K562 (cell line): ENCODE measurements around the gene ZNF652. TPM values are rescaled to one million over a fixed set of nuclear protein-coding genes. Genes with fewer than 3 reads are reported as not detected.

Experiments
- ASH1L ChIP-seq: fragments of 450-650 bp; IDR thresholded peaks from 2 replicates; pipeline ENCODE4 v1.6.1; 2018; ENCODE audit warnings: borderline replicate concordance, mild to moderate bottlenecking, low read depth; ENCODE audit not compliant: partially characterized antibody
- BMI1 ChIP-seq: fragments of 150-350 bp; IDR thresholded peaks from 2 replicates; pipeline ENCODE4 v1.6.1; 2014; ENCODE audit warnings: low read length
- KLF10 ChIP-seq: fragments of 250-450 bp; sonication (Bioruptor Pico); IDR thresholded peaks from 2 replicates; pipeline ENCODE4 v1.6.1; 2021; ENCODE audit warnings: matching md5 sums
- POLR2H ChIP-seq: IDR thresholded peaks from 2 replicates; pipeline ENCODE4 v1.6.1; 2016; ENCODE audit warnings: missing genetic modification characterization, low read depth, mild to moderate bottlenecking, control low read depth, missing compliant biosample characterization, moderate library complexity
- PTTG1 ChIP-seq: fragments of 450-650 bp; IDR thresholded peaks from 2 replicates; pipeline ENCODE4 v1.6.1; 2016; ENCODE audit warnings: low read depth, mild to moderate bottlenecking, missing genetic modification characterization, missing compliant biosample characterization
- RB1 ChIP-seq: fragments of 450-650 bp; IDR thresholded peaks from 2 replicates; pipeline ENCODE4 v1.6.1; 2017; ENCODE audit warnings: low read depth, mild to moderate bottlenecking
- SLC30A9 ChIP-seq: fragments of 250-450 bp; sonication (Bioruptor Pico); IDR thresholded peaks from 2 replicates; pipeline ENCODE4 v1.8.0; 2022; ENCODE audit warnings: mild to moderate bottlenecking, moderate library complexity
- XRCC5 ChIP-seq: fragments of 200-400 bp; formaldehyde crosslinking; IDR thresholded peaks from 2 replicates; pipeline ENCODE4 v1.6.1; 2017; ENCODE audit warnings: low read depth, mild to moderate bottlenecking, low read length
- ZNF165 ChIP-seq: fragments of 250-450 bp; sonication (Bioruptor Pico); IDR thresholded peaks from 2 replicates; pipeline ENCODE4 v1.4.0; 2020; ENCODE audit warnings: borderline replicate concordance
- ZNF184 ChIP-seq: sonication (generic); formaldehyde crosslinking; IDR thresholded peaks from 2 replicates; pipeline ENCODE4 v1.5.0; 2020; ENCODE audit warnings: missing genetic modification reagents
- ZNF217 ChIP-seq: sonication (generic); formaldehyde crosslinking; IDR thresholded peaks from 2 replicates; pipeline ENCODE4 v1.8.0; 2022; ENCODE audit warnings: mild to moderate bottlenecking, missing genetic modification reagents
- polyA plus RNA-seq, 8 experiments: library from polyadenylated mRNA; depleted of rRNA in 4 of 8; stranded (reverse) in 5 of 8; unstranded in 3 of 8; fragments of >200 nt; fragmentation: Nextera tagmentation in 2 of 8; fragmentation: Illumina TruSeq in 1 of 8; extraction: Ambion mirVana in 2 of 8; extraction: Trizol in 1 of 8; gene quantifications; 2 replicates each; pipeline versions ENCODE4 v1.2.1 to v1.2.3, GENCODE V29; 2011 to 2014; ENCODE audit warnings: inconsistent platforms in 1 of 8, missing spikeins in 1 of 8
- total RNA-seq, 7 experiments: library from RNA; depleted of rRNA in 6 of 7; stranded (reverse); fragments of >200 nt in 6 of 7; fragmentation: Illumina TruSeq in 2 of 7; extraction: Trizol in 2 of 7; gene quantifications; 2 replicates each; pipeline versions ENCODE4 v1.2.1 to v1.2.3, GENCODE V29; 2011 to 2021; ENCODE audit warnings: low replicate concordance in 1 of 7
- TF ChIP-seq, protein P1 (sequence below): sonication (generic); formaldehyde crosslinking; IDR thresholded peaks from 2 replicates; pipeline ENCODE4 v1.8.1; 2023; ENCODE audit warnings: mild to moderate bottlenecking, missing genetic modification reagents
- TF ChIP-seq, protein P2 (sequence below): fragments of 250-450 bp; sonication (Bioruptor Pico); IDR thresholded peaks from 2 replicates; pipeline ENCODE4 v1.5.0; 2021
- TF ChIP-seq, protein P3 (sequence below): fragments of 250-450 bp; sonication (Bioruptor Pico); IDR thresholded peaks from 2 replicates; pipeline ENCODE4 v1.8.0; 2021; ENCODE audit warnings: borderline replicate concordance, mild to moderate bottlenecking, moderate library complexity; ENCODE audit not compliant: poor library complexity, severe bottlenecking
- TF ChIP-seq, protein P4 (sequence below), 2 experiments: fragments of 450-650 bp in 1 of 2; IDR thresholded peaks; 2 replicates each; pipeline ENCODE4 v1.6.1; 2011 to 2017; ENCODE audit warnings: low read depth in 2 of 2, antibody characterized with exemption in 1 of 2, borderline replicate concordance in 1 of 2, low read length in 1 of 2, mild to moderate bottlenecking in 1 of 2, mixed read lengths in 1 of 2; ENCODE audit not compliant: control insufficient read depth in 1 of 2
- TF ChIP-seq, protein P5 (sequence below): sonication (generic); formaldehyde crosslinking; IDR thresholded peaks from 2 replicates; pipeline ENCODE4 v1.8.1; 2023; ENCODE audit warnings: mild to moderate bottlenecking, missing genetic modification reagents
- TF ChIP-seq, protein P6 (sequence below): fragments of 250-450 bp; sonication (Bioruptor Pico); IDR thresholded peaks from 2 replicates; pipeline ENCODE4 v1.4.0; 2020

Gene ZNF652
- total and polyA plus RNA-seq, 9 of the 15 experiments (the other 6 are each of a cell fraction or from before 2014, with no cell fraction given) = 5.1 to 15.5 (median 7.8) TPM

DNA sequence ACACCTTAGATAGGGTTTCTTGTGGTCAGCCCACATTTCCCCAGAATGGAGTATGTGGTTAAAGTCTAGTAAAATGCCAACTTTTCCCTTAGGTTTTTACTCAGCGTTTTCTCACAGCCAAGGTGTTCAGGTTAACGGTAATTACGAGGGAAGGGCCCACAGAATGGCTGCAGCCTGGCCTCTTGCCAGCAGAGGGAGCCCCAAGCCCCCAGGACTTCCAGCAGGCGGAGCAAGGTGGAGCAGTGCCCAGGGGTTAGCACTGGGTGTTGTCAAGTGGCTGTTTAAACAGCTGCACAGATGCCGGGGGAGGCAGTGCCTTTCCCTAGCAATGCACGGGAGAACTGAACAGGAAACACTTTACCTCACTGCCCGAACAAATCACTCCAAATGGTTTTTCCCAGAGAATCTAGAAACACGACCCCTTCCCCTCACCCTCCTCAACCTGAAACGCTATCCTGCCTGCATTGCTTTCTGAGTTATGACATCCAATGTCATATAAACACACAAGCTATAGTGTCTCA is 46.0 kb upstream of the ZNF652 start (continued):
- TF ChIP-seq, protein P1, sequence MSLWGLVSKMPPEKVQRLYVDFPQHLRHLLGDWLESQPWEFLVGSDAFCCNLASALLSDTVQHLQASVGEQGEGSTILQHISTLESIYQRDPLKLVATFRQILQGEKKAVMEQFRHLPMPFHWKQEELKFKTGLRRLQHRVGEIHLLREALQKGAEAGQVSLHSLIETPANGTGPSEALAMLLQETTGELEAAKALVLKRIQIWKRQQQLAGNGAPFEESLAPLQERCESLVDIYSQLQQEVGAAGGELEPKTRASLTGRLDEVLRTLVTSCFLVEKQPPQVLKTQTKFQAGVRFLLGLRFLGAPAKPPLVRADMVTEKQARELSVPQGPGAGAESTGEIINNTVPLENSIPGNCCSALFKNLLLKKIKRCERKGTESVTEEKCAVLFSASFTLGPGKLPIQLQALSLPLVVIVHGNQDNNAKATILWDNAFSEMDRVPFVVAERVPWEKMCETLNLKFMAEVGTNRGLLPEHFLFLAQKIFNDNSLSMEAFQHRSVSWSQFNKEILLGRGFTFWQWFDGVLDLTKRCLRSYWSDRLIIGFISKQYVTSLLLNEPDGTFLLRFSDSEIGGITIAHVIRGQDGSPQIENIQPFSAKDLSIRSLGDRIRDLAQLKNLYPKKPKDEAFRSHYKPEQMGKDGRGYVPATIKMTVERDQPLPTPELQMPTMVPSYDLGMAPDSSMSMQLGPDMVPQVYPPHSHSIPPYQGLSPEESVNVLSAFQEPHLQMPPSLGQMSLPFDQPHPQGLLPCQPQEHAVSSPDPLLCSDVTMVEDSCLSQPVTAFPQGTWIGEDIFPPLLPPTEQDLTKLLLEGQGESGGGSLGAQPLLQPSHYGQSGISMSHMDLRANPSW (CRISPR knock-in tag) = no peak
- TF ChIP-seq POLR2H (no peak), BMI1 (no peak), ASH1L (no peak), XRCC5 (peak; percentile 81; the same call in 1 of the 2 replicates), ZNF184 (CRISPR knock-in tag) (no peak), ZNF165 (no peak), SLC30A9 (no peak), RB1 (peak; percentile 75), KLF10 (CRISPR knock-in tag) (no peak), ZNF217 (no peak), PTTG1 (tag) (no peak)
- TF ChIP-seq, protein P2, sequence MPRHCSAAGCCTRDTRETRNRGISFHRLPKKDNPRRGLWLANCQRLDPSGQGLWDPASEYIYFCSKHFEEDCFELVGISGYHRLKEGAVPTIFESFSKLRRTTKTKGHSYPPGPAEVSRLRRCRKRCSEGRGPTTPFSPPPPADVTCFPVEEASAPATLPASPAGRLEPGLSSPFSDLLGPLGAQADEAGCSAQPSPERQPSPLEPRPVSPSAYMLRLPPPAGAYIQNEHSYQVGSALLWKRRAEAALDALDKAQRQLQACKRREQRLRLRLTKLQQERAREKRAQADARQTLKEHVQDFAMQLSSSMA (CRISPR knock-in tag) = no peak
- TF ChIP-seq, protein P3, sequence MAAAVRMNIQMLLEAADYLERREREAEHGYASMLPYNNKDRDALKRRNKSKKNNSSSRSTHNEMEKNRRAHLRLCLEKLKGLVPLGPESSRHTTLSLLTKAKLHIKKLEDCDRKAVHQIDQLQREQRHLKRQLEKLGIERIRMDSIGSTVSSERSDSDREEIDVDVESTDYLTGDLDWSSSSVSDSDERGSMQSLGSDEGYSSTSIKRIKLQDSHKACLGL = no peak
- TF ChIP-seq, protein P4, sequence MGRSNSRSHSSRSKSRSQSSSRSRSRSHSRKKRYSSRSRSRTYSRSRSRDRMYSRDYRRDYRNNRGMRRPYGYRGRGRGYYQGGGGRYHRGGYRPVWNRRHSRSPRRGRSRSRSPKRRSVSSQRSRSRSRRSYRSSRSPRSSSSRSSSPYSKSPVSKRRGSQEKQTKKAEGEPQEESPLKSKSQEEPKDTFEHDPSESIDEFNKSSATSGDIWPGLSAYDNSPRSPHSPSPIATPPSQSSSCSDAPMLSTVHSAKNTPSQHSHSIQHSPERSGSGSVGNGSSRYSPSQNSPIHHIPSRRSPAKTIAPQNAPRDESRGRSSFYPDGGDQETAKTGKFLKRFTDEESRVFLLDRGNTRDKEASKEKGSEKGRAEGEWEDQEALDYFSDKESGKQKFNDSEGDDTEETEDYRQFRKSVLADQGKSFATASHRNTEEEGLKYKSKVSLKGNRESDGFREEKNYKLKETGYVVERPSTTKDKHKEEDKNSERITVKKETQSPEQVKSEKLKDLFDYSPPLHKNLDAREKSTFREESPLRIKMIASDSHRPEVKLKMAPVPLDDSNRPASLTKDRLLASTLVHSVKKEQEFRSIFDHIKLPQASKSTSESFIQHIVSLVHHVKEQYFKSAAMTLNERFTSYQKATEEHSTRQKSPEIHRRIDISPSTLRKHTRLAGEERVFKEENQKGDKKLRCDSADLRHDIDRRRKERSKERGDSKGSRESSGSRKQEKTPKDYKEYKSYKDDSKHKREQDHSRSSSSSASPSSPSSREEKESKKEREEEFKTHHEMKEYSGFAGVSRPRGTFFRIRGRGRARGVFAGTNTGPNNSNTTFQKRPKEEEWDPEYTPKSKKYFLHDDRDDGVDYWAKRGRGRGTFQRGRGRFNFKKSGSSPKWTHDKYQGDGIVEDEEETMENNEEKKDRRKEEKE (IDR thresholded peaks at IDR 0.05; ENCODE audit: borderline replicate concordance in 1 of 2, control insufficient read depth in 1 of 2, low read depth in 2 of 2, low read length in 1 of 2) = no peak
- TF ChIP-seq, protein P5, sequence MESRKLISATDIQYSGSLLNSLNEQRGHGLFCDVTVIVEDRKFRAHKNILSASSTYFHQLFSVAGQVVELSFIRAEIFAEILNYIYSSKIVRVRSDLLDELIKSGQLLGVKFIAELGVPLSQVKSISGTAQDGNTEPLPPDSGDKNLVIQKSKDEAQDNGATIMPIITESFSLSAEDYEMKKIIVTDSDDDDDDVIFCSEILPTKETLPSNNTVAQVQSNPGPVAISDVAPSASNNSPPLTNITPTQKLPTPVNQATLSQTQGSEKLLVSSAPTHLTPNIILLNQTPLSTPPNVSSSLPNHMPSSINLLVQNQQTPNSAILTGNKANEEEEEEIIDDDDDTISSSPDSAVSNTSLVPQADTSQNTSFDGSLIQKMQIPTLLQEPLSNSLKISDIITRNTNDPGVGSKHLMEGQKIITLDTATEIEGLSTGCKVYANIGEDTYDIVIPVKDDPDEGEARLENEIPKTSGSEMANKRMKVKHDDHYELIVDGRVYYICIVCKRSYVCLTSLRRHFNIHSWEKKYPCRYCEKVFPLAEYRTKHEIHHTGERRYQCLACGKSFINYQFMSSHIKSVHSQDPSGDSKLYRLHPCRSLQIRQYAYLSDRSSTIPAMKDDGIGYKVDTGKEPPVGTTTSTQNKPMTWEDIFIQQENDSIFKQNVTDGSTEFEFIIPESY = 0 out of 2 replicates have a peak, but pooled peaks have one; percentile 73
- TF ChIP-seq, protein P6, sequence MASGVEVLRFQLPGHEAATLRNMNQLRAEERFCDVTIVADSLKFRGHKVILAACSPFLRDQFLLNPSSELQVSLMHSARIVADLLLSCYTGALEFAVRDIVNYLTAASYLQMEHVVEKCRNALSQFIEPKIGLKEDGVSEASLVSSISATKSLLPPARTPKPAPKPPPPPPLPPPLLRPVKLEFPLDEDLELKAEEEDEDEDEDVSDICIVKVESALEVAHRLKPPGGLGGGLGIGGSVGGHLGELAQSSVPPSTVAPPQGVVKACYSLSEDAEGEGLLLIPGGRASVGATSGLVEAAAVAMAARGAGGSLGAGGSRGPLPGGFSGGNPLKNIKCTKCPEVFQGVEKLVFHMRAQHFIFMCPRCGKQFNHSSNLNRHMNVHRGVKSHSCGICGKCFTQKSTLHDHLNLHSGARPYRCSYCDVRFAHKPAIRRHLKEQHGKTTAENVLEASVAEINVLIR (CRISPR knock-in tag) = no peak
